Activated gamma-delta T cell treated with anti-CD3 and anti-CD28 coated beads, Interleukin-2, amount 50 U/mL, for 16 hours (primary cell): Measurements from ENCODE around the gene SNAP47.

ENCODE experiments used
- DNase-seq: peaks from one replicate; pipeline ENCODE4 v3.0.0-alpha.2; 2020; ENCODE audit warnings: low read depth

The SNAP47 gene

DNA sequence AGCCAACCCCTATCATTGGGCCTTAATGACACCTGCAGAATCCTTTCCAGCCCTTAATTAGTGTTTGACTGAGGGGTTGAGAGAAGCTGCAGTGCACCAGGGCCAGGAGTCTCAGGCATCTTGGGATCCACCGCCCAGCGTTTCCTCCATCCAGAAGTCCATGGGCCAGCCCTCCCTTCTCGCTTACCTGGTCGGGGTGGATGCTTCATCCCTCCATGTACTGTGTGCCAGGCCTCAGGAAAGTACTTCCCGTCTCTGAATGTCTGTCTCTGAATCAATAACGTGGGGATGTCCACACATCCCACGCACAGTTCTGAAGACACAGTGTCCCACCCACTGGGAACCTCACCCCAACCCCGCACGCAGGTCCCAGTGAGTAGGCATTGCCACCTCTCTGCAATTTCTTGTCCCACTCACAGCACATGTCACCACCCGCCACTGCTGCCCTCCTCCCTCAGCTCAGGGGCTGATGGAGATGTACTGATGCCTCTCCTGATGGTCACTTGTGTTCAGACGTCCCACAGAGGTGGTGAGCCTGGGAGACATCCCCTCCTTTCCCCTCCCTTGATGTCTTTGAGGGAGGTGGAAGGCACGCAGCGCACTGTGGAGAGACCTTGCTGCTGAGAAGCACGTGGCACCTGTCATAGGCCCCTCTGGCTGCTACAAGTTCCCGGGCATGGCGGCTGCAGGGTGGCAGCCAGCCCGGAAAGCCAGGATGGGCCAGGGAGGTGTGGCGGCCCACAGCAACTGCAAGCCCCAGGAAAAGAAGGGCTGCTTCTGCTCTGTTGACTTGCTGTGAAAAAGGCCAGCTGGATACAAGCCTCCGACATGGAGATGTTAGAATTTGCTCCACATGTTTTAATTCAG, 50.8 kb downstream of the SNAP47 start:
- no peak for DNase-seq

DNA sequence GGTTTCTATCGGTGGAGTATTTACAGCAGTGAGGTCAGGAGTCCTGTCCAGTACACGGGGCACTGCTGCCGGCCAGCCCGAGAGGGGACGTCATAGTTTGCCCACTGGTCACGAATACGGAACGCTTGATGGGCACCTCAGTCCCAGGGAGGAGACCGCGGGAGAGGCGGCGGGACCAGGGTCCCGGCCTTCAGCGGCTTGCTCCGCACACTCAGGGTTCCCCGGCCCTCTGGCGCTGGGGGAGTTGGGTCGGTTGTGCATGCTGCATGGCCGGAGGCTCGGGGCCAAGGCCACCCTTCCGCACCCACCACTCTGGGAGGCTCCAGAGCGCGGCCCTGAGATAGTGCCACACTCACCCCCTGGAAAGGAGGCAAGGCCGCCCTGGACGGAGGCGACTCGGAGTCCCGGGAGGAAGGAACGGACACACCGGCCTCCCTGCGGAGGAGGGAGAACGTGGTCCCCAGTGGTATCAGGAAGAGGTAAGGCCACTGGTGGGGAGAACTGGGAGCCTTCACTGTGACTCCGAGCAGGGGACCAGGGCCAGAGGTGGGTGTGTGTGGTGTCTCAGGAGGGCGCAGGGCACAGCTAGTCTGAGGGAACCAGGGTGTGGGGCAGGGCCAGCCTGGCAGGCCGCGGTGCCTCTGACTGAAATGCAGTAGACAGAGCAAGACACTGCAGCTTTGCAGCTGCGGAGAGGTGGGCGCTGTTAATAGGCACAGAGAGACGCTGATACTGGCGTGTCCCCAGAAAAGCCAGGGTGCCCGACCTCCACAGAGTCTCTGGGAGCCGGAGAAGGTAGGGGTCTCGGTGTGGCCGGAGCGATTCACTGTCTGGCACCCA, 51.7 kb downstream of the SNAP47 start:
- DNase-seq, result no peak

DNA sequence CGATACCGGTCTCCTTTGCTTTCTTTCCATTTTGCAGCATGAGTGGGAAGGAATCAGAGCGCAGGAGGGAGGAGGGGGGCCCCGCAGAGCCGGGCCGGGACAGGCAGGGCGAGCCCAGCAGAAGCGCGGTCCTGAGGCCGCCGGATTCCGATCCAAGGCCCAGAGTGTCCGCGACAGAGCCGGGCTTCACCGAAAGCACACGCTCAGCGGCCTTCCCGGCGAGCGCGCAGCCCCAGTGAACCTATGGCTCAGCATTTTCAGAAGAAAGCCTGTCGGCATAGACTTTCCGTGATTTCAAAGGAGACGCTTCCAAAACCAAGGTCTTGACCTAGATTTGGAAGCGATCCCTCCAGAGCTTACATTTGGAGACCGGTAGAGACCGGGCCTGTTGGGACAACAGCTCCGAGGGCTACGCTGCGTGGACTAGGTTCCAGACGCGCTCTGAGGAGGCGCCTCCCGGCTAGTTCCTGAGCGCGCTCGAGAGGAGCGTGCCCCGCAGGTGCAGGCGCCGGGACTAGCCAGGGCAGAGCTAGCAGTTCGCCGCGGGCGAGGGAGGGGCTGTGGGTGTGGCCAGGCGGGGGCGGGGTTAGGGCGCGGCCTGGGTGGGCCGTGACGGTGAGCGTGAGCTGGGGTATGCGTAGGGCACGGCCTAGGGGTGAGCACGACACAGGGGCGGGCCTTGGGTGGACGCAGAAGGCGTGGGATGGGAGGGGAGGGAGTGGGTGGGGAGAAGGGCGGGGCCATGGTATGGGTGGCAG, 52.5 kb downstream of the SNAP47 start:
- peak; percentile 91 for DNase-seq

DNA sequence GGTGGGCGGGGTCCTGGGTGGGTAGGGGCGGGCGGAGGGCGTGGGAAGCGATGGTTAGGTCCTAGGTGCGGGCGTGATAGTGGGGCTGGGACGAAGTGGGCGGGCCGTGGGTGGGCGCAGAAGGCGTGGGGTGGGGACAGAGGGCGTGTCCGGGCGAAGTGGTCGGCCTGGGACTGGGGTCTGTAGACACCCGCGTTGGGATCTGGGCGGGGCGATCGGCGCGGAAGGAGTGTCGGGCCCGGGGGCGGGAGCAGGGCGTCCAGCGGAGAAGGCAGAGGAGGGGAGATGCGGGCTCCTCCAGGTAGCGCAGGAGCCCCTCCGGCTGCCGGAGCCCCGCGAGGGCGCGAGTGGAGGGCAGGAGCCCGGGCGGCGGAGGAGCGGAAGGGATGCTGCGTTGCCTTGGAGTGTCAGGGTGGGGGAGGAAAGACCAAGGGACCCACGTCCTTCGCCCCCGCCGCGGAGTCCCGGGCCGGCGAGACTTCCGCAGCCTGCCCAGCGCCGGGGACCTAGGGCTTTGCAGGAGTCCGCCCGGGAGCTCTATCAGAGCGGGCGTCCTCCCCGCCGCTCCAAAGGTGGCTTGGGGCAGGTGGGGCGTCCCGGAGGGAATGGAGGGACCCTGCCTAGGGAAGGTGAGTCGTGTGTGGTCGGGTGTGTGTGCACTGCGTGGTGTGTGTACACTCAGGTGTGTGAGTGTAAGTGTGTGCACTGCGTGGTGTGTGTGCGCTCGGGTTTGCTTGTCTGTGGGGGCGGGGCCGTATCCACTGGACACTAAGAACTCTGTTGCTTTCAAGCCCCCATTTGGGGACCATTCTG, 53.2 kb downstream of the SNAP47 start:
- DNase-seq, result no peak

DNA sequence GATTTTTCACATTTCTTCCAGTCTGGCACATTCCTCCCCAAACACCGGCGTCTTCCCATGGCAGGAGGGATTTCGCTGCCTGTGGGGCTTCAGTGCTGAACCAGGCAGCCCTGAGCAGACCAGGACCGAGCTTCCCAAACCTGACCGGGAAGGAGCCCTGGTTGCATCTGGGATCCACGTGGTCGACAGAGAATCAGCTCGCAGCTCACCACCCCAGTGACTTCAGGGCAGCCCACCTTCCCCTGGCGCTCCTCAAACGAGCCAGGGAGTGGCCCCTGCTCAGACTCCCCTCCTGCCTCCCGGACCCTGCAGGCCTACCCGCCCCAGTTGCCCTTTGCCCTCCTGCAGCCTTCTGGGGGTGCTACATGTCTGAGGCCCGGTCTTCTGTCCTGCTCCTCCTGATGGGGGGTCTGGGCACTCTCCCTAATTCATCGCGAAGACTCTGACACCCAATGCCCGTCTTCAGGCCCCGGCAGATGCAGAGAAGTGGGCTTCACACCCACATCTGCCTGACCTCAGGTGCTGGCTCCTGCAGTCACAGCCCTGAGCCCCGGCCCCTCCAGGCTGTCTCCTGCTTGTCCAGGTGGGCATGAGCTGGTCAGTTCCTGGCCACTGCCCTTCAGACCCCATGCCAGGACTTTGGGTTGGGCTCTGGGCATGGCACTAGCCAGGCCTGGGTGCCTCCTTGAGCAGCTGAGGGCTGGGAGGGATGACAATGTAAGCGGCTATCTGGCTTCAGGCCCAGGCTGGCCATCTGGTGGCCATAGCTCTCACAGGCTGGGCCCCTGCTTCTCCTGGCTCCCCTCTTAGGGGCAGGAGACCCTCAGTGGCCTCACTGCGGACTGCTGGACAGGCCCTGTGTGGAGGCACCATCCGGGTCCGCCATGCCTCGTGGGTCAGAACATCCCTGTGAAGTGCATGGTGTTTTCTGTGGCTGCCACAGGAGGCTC, 54.1 kb downstream of the SNAP47 start:
- DNase-seq, result no peak

DNA sequence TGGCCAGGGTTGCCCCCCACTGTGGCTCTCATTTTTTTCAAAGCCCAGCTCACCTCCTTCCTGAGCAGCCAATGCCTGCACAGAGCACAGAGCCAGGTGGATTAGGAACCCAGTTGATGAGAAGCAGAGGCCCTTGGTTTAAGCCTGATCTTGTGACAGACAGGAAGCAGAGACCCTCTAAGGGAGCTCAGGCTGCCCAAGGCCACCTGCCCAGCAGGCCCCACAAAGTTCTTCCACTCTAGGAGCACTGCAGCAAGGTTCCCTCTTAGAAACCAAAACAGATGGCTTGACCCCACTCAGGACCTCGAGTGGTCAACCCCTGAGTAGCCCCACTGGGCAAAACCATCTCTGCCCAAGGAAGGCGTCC, 54.8 kb downstream of the SNAP47 start:
- DNase-seq, result no peak

DNA sequence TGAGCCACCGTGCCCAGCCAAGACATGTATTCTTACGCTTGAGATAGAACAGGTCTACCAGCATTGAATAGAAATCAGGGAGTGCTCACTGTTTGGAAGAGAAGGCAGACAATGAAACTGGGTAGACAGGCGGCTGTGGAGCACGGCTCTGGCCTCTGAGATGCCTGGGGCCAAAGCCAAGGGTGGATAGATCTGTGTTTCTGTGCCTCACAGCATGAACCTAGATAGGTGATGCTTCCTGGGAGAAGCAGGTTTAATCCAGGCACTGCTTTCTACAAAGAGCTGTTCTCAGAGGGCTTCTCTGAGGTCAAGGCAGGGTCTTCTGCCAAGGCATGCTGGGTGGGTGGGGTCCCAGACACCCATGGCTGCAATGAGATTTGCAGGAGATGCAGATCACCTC, 55.6 kb downstream of the SNAP47 start:
- no peak for DNase-seq

DNA sequence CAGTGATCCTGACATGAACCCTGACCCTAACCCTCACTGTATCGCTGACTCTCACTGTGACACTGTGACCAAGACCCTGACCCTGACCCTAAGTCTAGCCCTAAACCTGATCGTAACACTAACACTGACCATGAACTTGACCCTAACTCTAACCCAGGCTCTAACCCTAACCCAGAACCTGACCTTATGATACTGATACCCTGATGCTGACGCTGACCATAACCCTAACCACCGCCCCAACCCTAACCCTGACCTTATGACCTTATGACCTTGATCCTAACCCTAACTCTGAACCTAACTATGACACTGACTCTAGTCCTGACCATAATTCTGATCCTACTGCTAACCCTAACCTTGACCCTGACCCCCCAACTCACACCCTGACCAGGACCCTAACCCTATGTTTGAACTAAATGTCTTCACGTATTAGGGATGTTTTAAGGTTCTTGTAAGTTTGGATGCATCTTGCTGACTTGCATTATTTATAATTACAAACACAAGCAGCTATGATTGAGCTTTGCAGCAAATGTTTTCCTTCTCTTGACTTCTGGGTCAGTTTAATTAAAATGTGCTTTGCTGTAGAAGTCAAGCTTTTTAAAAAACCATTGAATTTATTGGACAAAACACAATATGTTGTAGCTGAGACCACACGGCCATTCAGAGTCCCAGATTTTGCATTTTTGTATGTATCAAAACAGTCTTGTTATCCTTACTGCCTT, 56.3 kb downstream of the SNAP47 start:
- DNase-seq, result no peak

DNA sequence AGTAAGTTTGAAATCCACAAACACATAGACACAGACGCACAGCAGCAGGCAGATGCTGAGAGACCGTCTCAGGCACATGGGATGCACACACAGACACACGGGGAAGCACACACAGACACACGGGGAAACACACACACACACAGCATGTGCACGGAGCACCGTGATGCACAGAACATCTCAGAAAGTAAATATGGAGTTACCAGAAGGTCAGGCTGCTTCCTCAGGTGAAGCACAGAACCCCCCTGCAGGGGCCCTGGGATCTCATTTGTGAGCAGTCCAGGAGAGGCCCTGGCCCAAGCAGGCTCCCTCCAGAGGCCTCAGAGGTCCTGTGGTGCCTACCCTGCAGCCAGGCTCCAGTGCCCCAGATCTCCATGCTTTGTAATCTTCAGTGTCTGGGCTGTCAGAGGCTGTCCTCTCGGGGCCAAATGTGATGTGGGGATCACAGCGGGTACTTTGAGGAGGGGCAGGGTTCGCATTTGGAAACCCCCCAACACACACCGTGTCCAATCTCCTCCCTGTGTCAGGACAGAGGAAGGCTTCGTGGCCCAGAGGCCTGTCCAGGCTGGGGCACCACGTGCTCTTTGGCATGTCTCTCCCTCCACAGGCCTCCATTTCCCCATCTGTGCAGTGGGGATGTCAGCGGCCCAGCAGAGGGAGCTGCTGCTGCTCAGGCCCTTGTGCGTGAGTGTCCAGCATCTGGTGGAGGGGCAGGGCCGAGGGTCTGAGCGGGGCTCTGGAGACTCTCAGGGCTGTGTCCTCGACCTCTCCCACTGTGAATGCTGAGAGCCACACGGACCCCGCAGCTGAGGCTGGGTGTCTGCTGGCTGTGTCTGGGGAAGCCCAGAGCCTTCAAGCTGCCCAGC, 57.2 kb downstream of the SNAP47 start:
- DNase-seq, result no peak

DNA sequence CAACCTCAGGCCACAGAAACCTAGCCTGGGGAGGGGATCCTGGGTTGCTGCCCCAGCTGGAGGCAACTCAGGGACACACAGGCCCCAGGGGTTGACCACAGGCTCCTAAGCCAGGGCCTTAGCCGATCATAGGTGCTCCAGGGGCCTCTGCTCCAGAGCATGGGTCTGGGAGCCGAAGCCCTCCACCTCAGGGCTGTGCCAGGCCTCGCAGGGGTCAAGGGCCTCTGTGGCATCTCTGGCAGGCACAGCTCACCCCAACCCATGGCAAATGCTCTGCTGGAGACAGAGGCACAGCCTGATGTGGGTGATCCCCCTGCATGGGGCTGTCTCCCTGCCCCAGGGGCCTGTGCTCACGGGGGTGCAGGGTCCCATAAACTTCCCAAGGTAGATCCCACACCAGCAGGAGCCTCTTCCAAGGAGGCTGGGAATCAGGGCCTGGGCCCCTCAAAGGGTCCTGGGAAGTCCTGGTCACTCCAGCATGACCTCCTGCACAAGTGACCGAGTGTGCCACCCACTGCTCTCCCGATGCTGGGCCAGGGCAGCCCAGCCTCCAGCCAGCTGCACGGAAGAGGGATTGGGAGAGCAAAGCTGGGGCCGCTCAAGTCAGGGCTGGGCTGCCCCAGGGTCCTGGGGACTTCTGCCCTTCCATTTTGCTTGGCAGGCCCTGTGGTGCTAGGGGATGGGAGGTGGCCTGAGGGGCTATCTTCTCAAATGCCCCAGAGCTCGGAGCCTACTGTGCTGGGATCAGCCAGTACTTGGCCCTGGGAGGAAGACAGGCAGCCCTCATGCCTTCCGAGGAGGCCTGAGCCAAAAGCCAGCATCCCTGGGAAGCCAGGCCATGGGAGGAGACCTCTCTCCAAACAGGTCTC, 58.1 kb downstream of the SNAP47 start:
- no peak for DNase-seq

DNA sequence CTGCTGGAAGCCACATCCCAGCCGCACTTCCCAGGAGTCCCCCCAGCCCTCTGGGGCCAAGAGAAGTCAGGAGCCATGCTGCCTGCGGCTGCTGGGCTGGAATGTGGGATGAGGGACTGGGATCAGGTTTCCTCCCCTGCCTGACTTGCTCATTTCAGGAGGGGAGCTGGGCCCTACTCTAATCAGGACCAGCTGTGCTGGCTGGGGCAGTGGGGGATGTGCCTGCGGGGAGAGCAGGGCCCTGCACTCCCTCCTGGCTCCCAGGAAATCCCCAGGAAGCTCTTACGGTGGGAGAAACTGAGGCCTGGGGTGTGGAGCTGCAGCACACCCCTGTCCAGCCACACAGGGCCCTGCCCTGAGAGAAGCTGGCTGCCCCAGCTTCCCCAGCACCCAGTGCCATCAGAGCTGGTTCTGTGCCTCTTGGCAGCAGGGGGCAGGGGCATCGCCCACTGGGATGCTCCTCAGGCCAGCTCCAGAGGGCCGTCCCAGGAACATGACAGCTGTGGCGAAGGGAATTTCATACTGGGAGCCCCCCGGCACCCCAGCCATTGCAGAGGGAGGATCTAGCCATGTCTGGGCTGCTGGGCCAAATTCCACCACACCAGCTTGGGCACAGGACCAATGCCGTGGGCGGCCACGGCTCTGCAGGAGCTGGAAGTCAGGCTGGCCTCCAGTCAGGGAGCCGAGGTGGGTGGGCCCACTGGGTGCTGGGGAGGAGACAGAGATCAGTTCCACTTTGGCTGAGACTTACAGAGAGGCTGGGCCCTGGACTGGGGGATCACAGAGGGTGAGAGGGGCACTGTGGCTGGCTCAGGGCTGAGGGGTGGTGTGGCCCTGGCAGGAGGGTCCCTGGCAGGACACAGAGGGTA, 58.9 kb downstream of the SNAP47 start:
- DNase-seq, result no peak

DNA sequence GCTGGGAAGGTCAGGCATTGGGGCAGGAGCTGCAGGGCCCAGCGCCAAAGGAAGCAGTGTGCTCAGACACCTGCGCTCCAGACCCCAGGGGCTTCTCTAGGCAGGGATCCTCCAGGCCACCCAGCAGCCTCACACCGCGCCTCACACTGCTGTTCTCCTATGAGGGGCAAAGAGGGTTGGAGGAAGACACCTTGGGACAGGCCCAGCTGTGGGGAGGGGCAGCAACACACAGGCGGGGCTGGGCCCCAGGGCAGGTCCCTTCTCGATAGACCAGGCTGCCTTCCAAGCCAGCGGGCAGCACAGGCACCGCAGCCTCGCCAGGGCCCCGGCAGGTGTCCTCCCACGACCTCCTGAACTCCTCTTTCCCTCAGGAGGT, 59.6 kb downstream of the SNAP47 start:
- no peak for DNase-seq

DNA sequence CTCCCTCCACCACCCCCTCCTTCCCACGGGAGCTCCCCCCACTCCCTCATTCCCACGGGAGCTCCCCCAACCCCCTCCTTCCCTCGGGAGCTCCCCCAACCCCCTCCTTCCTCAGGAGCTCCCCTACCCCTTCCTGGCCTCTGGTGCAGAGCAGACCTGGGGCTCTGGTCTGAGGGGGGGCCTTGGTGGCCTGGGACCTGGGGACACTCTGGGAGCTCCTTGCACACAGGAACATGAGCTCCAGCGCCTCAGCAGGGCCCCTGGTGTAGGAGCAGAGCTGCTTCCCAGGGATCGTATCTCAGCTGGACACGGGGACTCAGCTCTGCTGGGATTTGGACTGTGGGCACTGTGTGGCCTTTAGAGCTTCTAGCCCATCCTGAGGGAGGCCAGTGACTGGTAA, 60.5 kb downstream of the SNAP47 start:
- no peak for DNase-seq

DNA sequence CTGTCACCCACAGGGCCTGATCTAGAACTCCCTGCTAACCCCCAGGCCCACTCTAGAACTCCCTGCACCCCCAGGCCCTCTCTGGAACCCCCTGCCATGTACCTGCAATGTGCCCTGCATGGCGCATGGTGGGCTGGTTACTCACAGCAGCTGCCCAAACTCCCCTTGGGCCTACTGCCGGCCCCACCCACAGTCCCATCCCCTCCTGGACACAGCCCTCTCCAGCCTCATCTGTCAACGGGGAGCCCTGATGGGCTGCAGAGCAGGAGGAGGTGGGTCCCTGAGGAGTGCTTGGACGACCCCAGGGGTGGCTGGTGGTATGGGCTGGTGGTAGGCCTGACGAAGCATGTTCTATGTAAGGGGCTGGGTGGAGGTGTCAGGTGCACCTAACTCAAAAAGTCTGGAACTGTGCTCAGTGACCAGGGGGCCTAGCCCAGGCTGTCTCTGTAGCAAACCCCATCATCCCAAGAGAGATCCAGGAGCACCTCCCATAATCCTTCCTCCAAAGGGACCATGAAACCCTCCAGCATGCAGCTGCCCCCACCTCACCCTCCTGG, 61.2 kb downstream of the SNAP47 start:
- DNase-seq, result no peak

DNA sequence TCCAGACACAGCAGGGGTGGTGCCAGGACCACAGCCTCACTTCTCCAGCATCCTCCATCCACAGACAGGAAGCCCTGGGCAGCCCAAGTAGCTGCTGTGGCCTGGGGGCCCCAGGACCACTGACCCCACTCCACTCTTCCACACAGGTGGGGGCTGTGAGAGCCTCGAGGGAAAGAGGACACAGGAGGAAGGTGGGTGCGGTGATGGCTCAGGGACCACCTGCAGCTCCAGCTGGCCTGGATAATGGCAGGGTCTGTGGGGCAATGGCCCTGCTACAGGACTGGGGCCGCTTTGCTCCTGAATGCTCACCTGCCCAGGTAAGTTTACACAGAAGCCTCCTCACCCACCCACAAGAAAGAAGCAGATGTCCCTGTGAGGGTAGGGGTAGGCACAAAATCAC, 61.9 kb downstream of the SNAP47 start:
- DNase-seq, result no peak

DNA sequence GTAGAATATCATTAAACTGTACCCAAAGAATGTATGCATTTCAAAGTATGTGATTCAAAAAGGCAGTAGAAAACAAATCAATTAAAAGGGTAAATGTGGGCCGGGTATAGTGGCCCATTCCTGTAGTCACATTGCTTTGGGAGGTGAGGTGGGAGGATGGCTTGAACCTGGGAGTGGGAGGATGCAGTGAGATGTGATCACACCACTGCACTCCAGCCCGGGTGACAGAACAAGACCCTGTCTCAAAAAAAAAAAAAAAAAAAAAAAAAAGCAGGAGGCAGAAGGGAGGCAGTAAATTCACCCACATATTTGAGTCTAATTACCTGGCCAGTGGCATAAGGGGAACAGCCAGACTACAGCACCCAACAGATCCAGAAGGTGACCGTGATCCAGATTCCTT, 62.4 kb downstream of the SNAP47 start:
- no peak for DNase-seq
